Omental fat pad (tissue), 4 donors: ENCODE results near the gene DNMBP. TPM values are rescaled to one million over a fixed set of nuclear protein-coding genes. Genes with fewer than 3 reads are reported as not detected.

Experiments used
- ATAC-seq: fragments of 150-250 bp; one replicate; pipeline ENCODE4 v1.9.1; 2016; ENCODE audit warnings: mild to moderate bottlenecking, moderate library complexity; ENCODE audit not compliant: low FRiP score
- DNase-seq: peaks from one replicate; pipeline ENCODE4 v3.0.0-alpha.2; 2019; ENCODE audit warnings: low spot score
- CTCF ChIP-seq, 3 donors: fragments of 450-650 bp; IDR thresholded peaks; one replicate each; pipeline ENCODE4 v1.5.1; 2016 to 2017; ENCODE audit warnings: antibody characterized with exemption in 3 of 3, mild to moderate bottlenecking in 3 of 3, moderate library complexity in 2 of 3
- total RNA-seq, 4 donors: library from RNA; depleted of rRNA; stranded (reverse); fragments of >200 nt; gene quantifications; one replicate each; pipeline ENCODE4 v1.1.0, GENCODE V29; 2016

The DNMBP gene
- total RNA-seq, 4 donors from 2014 or later, result 17.5 to 41.3 (median 29.6) TPM

DNA sequence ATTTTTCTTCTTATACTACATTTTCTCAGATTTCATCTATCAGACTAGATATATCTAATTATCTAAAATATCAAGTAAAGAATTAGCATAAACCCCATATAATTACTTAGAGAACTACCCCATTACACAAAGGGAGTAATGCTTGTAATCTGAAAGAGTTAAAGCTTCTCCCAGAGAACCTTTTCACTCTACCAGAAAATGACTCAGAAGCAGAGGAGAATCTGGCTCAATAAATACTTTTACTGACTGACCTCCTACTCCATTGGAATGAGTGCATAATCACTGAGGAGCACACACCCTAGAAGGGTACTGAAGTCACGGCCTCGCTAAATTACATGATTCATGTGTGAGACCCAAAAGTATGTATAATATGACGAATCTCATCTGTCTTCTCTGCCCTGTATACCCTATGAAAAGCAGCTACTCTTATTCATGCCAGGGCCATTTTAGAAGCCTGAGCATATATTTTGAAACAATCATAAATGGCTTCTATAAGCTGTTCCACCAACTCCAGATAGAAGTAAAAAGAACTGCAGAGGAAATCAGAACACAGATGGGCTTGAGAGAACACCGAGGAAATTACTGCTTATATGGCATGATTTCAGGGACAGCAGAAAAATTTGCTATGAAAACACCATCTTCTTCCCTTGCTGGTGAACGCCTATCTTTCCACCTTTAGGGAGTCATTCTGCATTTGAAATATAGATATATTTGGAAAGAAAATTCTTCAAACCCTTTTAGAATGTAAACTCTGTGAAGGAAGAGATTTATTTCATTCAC lies 32.7 kb downstream of the DNMBP start:
- no peak for TF ChIP-seq CTCF (IDR thresholded peaks at IDR 0.05)
- DNase-seq, result no peak
- peak; percentile 95 for ATAC-seq

DNA sequence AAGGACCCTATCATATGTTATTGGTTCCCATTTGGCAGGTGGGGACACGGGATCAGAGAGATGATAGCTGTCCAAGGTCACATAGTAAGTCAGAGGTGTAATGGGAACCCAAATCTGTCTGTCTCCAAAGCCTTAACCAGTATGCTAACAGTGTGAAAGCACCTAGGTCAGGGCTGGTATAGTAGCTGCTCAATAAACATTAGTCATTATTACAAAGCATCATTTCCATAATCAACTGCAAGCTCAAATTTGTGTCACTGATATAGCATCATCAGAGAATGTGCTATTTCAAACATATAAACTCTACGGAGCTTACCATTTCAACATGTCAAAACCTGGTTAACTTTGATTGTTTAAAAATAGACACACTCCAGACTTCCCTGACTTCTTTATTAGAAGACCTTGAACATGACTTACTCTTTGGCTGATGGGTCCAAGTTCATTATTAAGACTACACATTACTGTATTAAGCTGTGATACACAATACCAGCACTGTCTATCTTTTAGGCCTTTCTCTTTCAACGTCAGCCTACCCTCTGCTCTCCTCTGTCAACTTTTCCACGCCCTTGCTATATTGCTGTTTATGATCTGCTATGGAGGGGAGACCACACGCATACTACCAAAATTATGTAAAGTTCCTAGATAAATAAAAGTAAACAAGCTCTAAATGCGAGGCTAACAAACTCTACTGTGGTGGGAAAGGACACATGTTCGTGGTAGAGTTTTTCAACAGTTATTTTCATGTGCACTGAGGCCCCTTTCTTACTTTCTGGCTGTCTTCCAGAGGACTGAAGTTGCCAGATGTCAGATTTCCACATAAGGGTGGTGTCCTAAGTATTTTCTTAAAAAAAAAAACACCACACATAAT lies 33.6 kb downstream of the DNMBP start:
- no peak for TF ChIP-seq CTCF (IDR thresholded peaks at IDR 0.05)
- no peak for DNase-seq
- no peak for ATAC-seq

- ATAC-seq (no peak), DNase-seq (no peak)
- no peak for TF ChIP-seq CTCF (IDR thresholded peaks at IDR 0.05)
Observed at GRCh38 chr10:99975106-99975829, 34.5 kb downstream of the DNMBP start.

- no peak for TF ChIP-seq CTCF (IDR thresholded peaks at IDR 0.05)
- DNase-seq (no peak), ATAC-seq (no peak)
Observed at GRCh38 chr10:99973190-99973589, 36.6 kb downstream of the DNMBP start.

DNA sequence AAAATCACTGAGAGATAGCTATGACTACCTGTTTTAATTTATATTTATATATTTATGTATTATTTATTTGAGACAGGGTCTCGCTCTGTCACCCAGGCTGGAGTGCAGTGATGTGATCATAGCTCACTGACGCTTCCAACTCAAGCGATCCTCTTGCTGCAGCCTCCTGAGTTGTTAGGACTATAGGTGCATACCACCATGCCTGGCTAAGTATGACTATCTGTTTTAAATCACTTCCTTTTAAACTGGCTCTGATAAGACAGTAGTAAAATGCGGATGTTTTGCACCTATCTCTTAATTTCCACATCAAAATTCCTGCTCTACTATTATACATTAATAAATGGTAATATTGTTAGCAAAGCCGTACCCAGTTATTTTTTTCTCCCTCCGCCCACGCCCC lies 41.8 kb downstream of the DNMBP start:
- DNase-seq (no peak), ATAC-seq (no peak)
- TF ChIP-seq CTCF (IDR thresholded peaks at IDR 0.05), result no peak

DNA sequence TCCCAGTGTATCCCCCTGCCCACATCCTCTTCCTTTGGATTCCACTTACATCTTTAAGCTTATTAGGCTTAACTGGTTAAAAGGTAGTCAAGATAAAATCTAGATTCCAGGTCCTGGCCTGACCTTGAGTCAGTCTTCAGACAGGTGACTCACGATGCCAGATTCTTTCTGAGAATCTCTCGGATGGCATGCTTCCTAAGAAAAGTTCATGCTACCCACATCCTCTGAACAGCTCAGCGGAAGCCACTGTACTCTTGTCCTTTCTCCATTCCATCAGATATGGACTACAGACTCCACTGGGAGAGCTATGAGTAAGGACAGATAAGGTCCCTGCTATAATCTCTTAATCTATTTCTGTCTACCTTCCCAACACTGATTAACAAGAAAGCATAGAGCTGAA lies 43.4 kb downstream of the DNMBP start:
- no peak for TF ChIP-seq CTCF (IDR thresholded peaks at IDR 0.05)
- ATAC-seq, result peak; percentile 40
- no peak for DNase-seq
